Stimulated activated CD8-positive, alpha-beta memory T cell treated with anti-CD3 and anti-CD28 coated beads, Interleukin-15, amount 100 ng/mL, for 1 hour (primary cell): ENCODE data around the gene SLCO2A1.

Experiments used
- DNase-seq: peaks from one replicate; pipeline ENCODE4 v3.0.0-alpha.2; 2020; ENCODE audit warnings: low read depth

SLCO2A1 gene

GRCh38 chr3:133999891-134000685, 29.6 kb downstream of the SLCO2A1 start:
- DNase-seq: no peak

- no peak for DNase-seq
Measured at GRCh38 chr3:133998691-133999241, 31.0 kb downstream of the SLCO2A1 start.

- DNase-seq: no peak
Measured at GRCh38 chr3:133997871-133998635, 31.7 kb downstream of the SLCO2A1 start.

- DNase-seq: no peak
Measured at GRCh38 chr3:133996996-133997395, 32.7 kb downstream of the SLCO2A1 start.

- DNase-seq: no peak
Measured at GRCh38 chr3:133996251-133996661, 33.5 kb downstream of the SLCO2A1 start.

GRCh38 chr3:133995264-133995663, 34.5 kb downstream of the SLCO2A1 start:
- no peak for DNase-seq

GRCh38 chr3:133994166-133994890, 35.4 kb downstream of the SLCO2A1 start:
- DNase-seq: no peak

GRCh38 chr3:133992951-133993620, 36.6 kb downstream of the SLCO2A1 start:
- no peak for DNase-seq

- no peak for DNase-seq
Measured at GRCh38 chr3:133992381-133992780, 37.3 kb downstream of the SLCO2A1 start.

- no peak for DNase-seq
Measured at GRCh38 chr3:133991637-133992036, 38.1 kb downstream of the SLCO2A1 start.

GRCh38 chr3:133991209-133991608, 38.5 kb downstream of the SLCO2A1 start:
- no peak for DNase-seq

- no peak for DNase-seq
Measured at GRCh38 chr3:133989936-133990702, 39.6 kb downstream of the SLCO2A1 start.

- no peak for DNase-seq
Measured at GRCh38 chr3:133988631-133989161, 41.0 kb downstream of the SLCO2A1 start.

- no peak for DNase-seq
Measured at GRCh38 chr3:133987948-133988484, 41.7 kb downstream of the SLCO2A1 start.

GRCh38 chr3:133987136-133987535, 42.6 kb downstream of the SLCO2A1 start:
- DNase-seq: no peak

GRCh38 chr3:133986311-133986710, 43.4 kb downstream of the SLCO2A1 start:
- DNase-seq: no peak

GRCh38 chr3:133984975-133985374, 44.8 kb downstream of the SLCO2A1 start:
- no peak for DNase-seq

- no peak for DNase-seq
Measured at GRCh38 chr3:133983576-133984560, 45.9 kb downstream of the SLCO2A1 start.

GRCh38 chr3:133983126-133983525, 46.6 kb downstream of the SLCO2A1 start:
- no peak for DNase-seq
